Measurements from ENCODE around the gene SEPTIN8. TPM values are rescaled to one million over a fixed set of nuclear protein-coding genes. Genes with fewer than 3 reads are reported as not detected.

SEPTIN8 gene
- total and polyA plus RNA-seq, 2 of the 13 experiments (the other 11 are each of a cell fraction or from before 2014, with no cell fraction given) = 41.4 to 49.9 TPM

DNA sequence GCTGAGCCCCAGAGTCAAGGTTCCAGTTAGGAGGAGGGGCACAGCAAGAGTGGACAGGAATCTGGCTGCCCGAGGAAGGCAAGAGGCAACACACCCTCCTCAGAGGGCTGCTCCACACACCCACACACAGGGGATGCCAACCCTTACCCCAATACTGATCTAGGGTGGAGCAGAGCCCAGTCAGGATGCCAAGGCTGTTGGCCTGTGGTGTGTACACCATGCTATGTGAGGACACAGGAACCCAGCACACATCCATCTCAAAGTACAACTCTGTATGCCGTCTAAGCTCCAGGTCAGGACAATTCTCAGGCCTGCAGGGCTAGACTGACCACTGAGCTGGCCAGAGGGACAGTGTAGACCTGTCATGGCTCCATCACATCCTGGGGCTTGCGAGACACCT, 2.6 kb downstream of the SEPTIN8 start:
- 75% methylated on average over 2 of the region's 3 CpGs for WGBS (ENCODE audit: low lambda C conversion rate)
- H3K27me3 ChIP-seq (ENCODE audit: control insufficient read depth in 1 of 2, insufficient read depth in 2 of 2, low read length in 2 of 2) = no peaks in the 10 kb centered on the region
- peaks cover 51% of the 10 kb centered on the region for H3K79me2 ChIP-seq (ENCODE audit: insufficient read depth, low read length)
- H3K9me3 ChIP-seq (ENCODE audit: low read length) = no peaks in the 10 kb centered on the region
- ChIA-PET POLR2A (interaction anchor here (4.2 kb wide), 1 partner anchor 33 kb away, joined by 21 read pairs; no protein-coding TSS in a partner anchor), CTCF (ENCODE audit: low intra/inter-chr PET ratio, low total read pairs) (no interaction called here)
- no peak overlapping the region for H3K9ac ChIP-seq (ENCODE audit: insufficient read depth, low read depth, low read length)
- ATAC-seq (no peak), DNase-seq (ENCODE audit: low spot score) (no peak), FAIRE-seq (no peak)
- H2AFZ ChIP-seq (ENCODE audit: low read length) = no peak overlapping the region
- H3K4me1 ChIP-seq (ENCODE audit: insufficient read depth, low read length) = peaks cover 68% of the 10 kb centered on the region
- no peak overlapping the region for H3K4me2 ChIP-seq (ENCODE audit: low read depth, low read length)
- TF ChIP-seq TAF15 (IDR thresholded peaks at IDR 0.05; ENCODE audit: low read depth, low read length, poor library complexity, severe bottlenecking) = no peak
- TF ChIP-seq, protein P1, sequence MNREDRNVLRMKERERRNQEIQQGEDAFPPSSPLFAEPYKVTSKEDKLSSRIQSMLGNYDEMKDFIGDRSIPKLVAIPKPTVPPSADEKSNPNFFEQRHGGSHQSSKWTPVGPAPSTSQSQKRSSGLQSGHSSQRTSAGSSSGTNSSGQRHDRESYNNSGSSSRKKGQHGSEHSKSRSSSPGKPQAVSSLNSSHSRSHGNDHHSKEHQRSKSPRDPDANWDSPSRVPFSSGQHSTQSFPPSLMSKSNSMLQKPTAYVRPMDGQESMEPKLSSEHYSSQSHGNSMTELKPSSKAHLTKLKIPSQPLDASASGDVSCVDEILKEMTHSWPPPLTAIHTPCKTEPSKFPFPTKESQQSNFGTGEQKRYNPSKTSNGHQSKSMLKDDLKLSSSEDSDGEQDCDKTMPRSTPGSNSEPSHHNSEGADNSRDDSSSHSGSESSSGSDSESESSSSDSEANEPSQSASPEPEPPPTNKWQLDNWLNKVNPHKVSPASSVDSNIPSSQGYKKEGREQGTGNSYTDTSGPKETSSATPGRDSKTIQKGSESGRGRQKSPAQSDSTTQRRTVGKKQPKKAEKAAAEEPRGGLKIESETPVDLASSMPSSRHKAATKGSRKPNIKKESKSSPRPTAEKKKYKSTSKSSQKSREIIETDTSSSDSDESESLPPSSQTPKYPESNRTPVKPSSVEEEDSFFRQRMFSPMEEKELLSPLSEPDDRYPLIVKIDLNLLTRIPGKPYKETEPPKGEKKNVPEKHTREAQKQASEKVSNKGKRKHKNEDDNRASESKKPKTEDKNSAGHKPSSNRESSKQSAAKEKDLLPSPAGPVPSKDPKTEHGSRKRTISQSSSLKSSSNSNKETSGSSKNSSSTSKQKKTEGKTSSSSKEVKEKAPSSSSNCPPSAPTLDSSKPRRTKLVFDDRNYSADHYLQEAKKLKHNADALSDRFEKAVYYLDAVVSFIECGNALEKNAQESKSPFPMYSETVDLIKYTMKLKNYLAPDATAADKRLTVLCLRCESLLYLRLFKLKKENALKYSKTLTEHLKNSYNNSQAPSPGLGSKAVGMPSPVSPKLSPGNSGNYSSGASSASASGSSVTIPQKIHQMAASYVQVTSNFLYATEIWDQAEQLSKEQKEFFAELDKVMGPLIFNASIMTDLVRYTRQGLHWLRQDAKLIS (CRISPR knock-in tag; IDR thresholded peaks at IDR 0.05) = no peak
- TF ChIP-seq, protein P2, sequence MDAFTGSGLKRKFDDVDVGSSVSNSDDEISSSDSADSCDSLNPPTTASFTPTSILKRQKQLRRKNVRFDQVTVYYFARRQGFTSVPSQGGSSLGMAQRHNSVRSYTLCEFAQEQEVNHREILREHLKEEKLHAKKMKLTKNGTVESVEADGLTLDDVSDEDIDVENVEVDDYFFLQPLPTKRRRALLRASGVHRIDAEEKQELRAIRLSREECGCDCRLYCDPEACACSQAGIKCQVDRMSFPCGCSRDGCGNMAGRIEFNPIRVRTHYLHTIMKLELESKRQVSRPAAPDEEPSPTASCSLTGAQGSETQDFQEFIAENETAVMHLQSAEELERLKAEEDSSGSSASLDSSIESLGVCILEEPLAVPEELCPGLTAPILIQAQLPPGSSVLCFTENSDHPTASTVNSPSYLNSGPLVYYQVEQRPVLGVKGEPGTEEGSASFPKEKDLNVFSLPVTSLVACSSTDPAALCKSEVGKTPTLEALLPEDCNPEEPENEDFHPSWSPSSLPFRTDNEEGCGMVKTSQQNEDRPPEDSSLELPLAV (CRISPR knock-in tag; conservative IDR thresholded peaks at IDR 0.05; ENCODE audit: low read depth) = no peak
- no peak for TF ChIP-seq MAZ (IDR thresholded peaks at IDR 0.05; ENCODE audit: borderline replicate concordance, low read depth, low read length)
- TF ChIP-seq MAZ (CRISPR knock-in tag; IDR thresholded peaks at IDR 0.05; ENCODE audit: low read depth) = no peak
- TF ChIP-seq PPARG (CRISPR knock-in tag; conservative IDR thresholded peaks at IDR 0.05) = no peak
- H3K4me3 ChIP-seq (replicated peaks in 1 of 3; ENCODE audit: insufficient read depth in 1 of 3, low read depth in 2 of 3, low read length in 3 of 3) = no peak overlapping the region
- no peaks in the 10 kb centered on the region for H4K20me1 ChIP-seq (ENCODE audit: insufficient read depth, low read length)
- intact Hi-C loops (cut with micrococcal nuclease; ENCODE audit: unreplicated experiment) (no loop called here), in situ Hi-C loops (cut with HindIII; ENCODE audit: extremely low pct_ligation_motif_present, low pct_unique_long_range_greater_than_20kb) (loop anchor here (5.0 kb wide), 1 partner anchor 43 kb away; no protein-coding TSS in a partner anchor)
- no peak overlapping the region for H3K27ac ChIP-seq (ENCODE audit: extremely low read length, insufficient read depth, low read length)
- H3K36me3 ChIP-seq (replicated peaks in 1 of 2; ENCODE audit: control insufficient read depth in 1 of 2, insufficient read depth in 2 of 2, low read length in 2 of 2) = no peaks in the 10 kb centered on the region
- no TSS peak for BruUV-seq (replicated peaks)

Data from HepG2 (cell line).